LNCaP clone FGC (cell line): ENCODE results near the gene RNASEL.
"Not testable (repeated sequence)": the region's sequence is repeated elsewhere in the genome, so short reads cannot be mapped to it uniquely, and the experiment has no call there.

ENCODE experiments used
- DNase-seq: peaks from one replicate; pipeline ENCODE4 v3.0.0-alpha.2; 2011; ENCODE audit warnings: low read depth
- H3K4me3 ChIP-seq: 2 replicates; pipeline ENCODE4 v1.5.1; 2011; ENCODE audit warnings: mild to moderate bottlenecking, low read depth, low read length, control low read depth
- CTCF ChIP-seq: IDR thresholded peaks from 2 replicates; pipeline ENCODE4 v1.5.1; 2012; ENCODE audit warnings: mild to moderate bottlenecking; ENCODE audit not compliant: control insufficient read depth, insufficient read depth; ENCODE audit errors: extremely low read depth

The RNASEL gene

GRCh38 chr1:182588500-182589396, at the start of gene RNASEL:
Gene RNASEL (minus strand): TSS chr1:182589256. CDS start chr1:182586806, 2,450 bp downstream.
- no peak for TF ChIP-seq CTCF
- no peak for DNase-seq
- H3K4me3 ChIP-seq: peak within 1 kb of the TSS; percentile 62

GRCh38 chr1:182637769-182638168, 48.7 kb upstream of the RNASEL start:
- no peak overlapping the region for H3K4me3 ChIP-seq
- TF ChIP-seq CTCF: no peak
- DNase-seq: no peak

- no peak overlapping the region for H3K4me3 ChIP-seq
- no peak for DNase-seq
- no peak for TF ChIP-seq CTCF
Observed at GRCh38 chr1:182635871-182636270, 46.8 kb upstream of the RNASEL start.

GRCh38 chr1:182634306-182635072, 45.4 kb upstream of the RNASEL start:
- no peak for TF ChIP-seq CTCF
- DNase-seq: no peak
- no peak overlapping the region for H3K4me3 ChIP-seq

GRCh38 chr1:182633657-182634281, 44.7 kb upstream of the RNASEL start:
- TF ChIP-seq CTCF: no peak
- no peak for DNase-seq
- H3K4me3 ChIP-seq: no peak overlapping the region

GRCh38 chr1:182633031-182633430, 44.0 kb upstream of the RNASEL start:
- no peak for TF ChIP-seq CTCF
- no peak for DNase-seq
- H3K4me3 ChIP-seq: no peak overlapping the region

- not testable (repeated sequence) for H3K4me3 ChIP-seq, DNase-seq
Observed at GRCh38 chr1:182632441-182632857, 43.4 kb upstream of the RNASEL start.
